K562 (cell line): ENCODE measurements around the gene ZFAND3. TPM values are rescaled to one million over a fixed set of nuclear protein-coding genes. Genes with fewer than 3 reads are reported as not detected.

Source experiments
- ATAC-seq: fragments of 200-7000 bp; cut with Tn5 transposase; 3 replicates; pipeline ENCODE4 v1.9.1; 2020; ENCODE audit warnings: moderate library complexity
- BruUV-seq: library from RNA; stranded (reverse); fragments of 400-500 nt; replicated peaks from 2 replicates; lab custom pipeline; 2021; lab: Mats Ljungman, UMichigan
- CTCF ChIA-PET: fragments of 300-600 bp; formaldehyde crosslinking; extraction: SDS; loops from one replicate; lab custom pipeline; 2021; ENCODE audit warnings: low intra/inter-chr PET ratio; lab: Yijun Ruan, JAX
- POLR2A ChIA-PET: fragments of 300-600, 350-650 bp; sonication (Branson Sonifier 250); formaldehyde crosslinking; extraction: SDS; loops from one replicate; lab custom pipeline; 2021; ENCODE audit warnings: antibody characterized with exemption, inconsistent platforms; lab: Yijun Ruan, JAX
- DNase-seq, 4 experiments: peaks; one replicate each; pipeline versions ENCODE4 v3.0.0 to v3.0.0-alpha.2; 2011 to 2018; ENCODE audit warnings: low spot score in 3 of 4, mixed read lengths in 3 of 4; ENCODE audit errors: extremely low read depth in 1 of 4
- FAIRE-seq: peaks from 2 replicates; lab custom pipeline; 2011; peaks lifted over from hg19 to GRCh38; lab: Jason Lieb, UNC
- H2AFZ ChIP-seq: 2 replicates; pipeline ENCODE4 v1.6.0; 2011; ENCODE audit warnings: low read depth, low read length, control low read depth, inconsistent platforms
- H3K27ac ChIP-seq: fragments of 200-600 bp; 3 replicates; pipeline ENCODE4 v1.8.0; 2011; ENCODE audit warnings: low read depth, mild to moderate bottlenecking, control low read depth, inconsistent platforms, low read length, moderate library complexity, mixed read lengths; ENCODE audit errors: extremely low read depth
- H3K27me3 ChIP-seq, 2 experiments: fragments of 300-600 bp in 1 of 2; 2 replicates in 1 of 2; 3 replicates in 1 of 2; pipeline versions ENCODE4 v1.6.0 to v1.8.0; 2011; ENCODE audit warnings: inconsistent platforms in 2 of 2, low read length in 2 of 2, mild to moderate bottlenecking in 1 of 2, mixed read lengths in 1 of 2, moderate library complexity in 1 of 2; ENCODE audit not compliant: control insufficient read depth in 2 of 2, insufficient read depth in 2 of 2
- H3K36me3 ChIP-seq: fragments of 300-600 bp; 3 replicates; pipeline ENCODE4 v1.8.0; 2011; ENCODE audit warnings: mild to moderate bottlenecking, low read length, inconsistent platforms; ENCODE audit not compliant: control insufficient read depth, insufficient read depth
- H3K4me1 ChIP-seq, 2 experiments: fragments of 200-600 bp in 1 of 2; replicated peaks in 1 of 2; 2 replicates in 1 of 2; 3 replicates in 1 of 2; pipeline versions ENCODE4 v1.5.1 to v1.8.0; 2011; ENCODE audit warnings: inconsistent platforms in 2 of 2, low read length in 2 of 2, mild to moderate bottlenecking in 1 of 2, mixed read lengths in 1 of 2, moderate library complexity in 1 of 2; ENCODE audit not compliant: control insufficient read depth in 2 of 2, insufficient read depth in 2 of 2
- H3K4me2 ChIP-seq: 2 replicates; pipeline ENCODE4 v1.6.1; 2011; ENCODE audit warnings: low read length, control low read depth, inconsistent platforms, mixed read lengths; ENCODE audit not compliant: insufficient read depth
- H3K4me3 ChIP-seq: fragments of 200-600 bp; sonication (generic), shearing (Covaris generic); 2 replicates; pipeline ENCODE4 v1.5.1; 2016; ENCODE audit warnings: control low read depth, inconsistent platforms
- H3K79me2 ChIP-seq: fragments of 200-600 bp; 3 replicates; pipeline ENCODE4 v1.8.0; 2011; ENCODE audit warnings: low read length, inconsistent platforms; ENCODE audit not compliant: control insufficient read depth, insufficient read depth
- H3K9ac ChIP-seq, 2 experiments: 2 replicates each; pipeline versions ENCODE4 v1.6.0 to v1.6.1; 2011; ENCODE audit warnings: low read depth in 2 of 2, low read length in 2 of 2, control low read depth in 1 of 2, inconsistent platforms in 1 of 2, mild to moderate bottlenecking in 1 of 2, mixed read lengths in 1 of 2; ENCODE audit not compliant: insufficient read depth in 1 of 2
- H3K9me1 ChIP-seq: one replicate; pipeline ENCODE4 v1.6.0; 2011; ENCODE audit warnings: inconsistent platforms, mild to moderate bottlenecking, low read length, moderate library complexity; ENCODE audit not compliant: control insufficient read depth, insufficient read depth
- H3K9me3 ChIP-seq: replicated peaks from 2 replicates; pipeline ENCODE4 v1.5.1; 2011; ENCODE audit warnings: low read depth, low read length, inconsistent platforms; ENCODE audit not compliant: control insufficient read depth, insufficient read depth
- H4K20me1 ChIP-seq: replicated peaks from 2 replicates; pipeline ENCODE4 v1.6.1; 2011; ENCODE audit warnings: low read length, inconsistent platforms, mixed read lengths; ENCODE audit not compliant: control insufficient read depth, insufficient read depth
- BCL6 ChIP-seq: fragments of 250-450 bp; sonication (Bioruptor Pico); IDR thresholded peaks from 2 replicates; pipeline ENCODE4 v1.4.0; 2020
- CEBPG ChIP-seq, 3 experiments: fragments of 200-800 bp in 1 of 3; sonication (Bioruptor generic) in 1 of 3; sonication (generic) in 1 of 3; formaldehyde crosslinking in 1 of 3; IDR thresholded peaks in 2 of 3; conservative IDR thresholded peaks in 1 of 3; 2 replicates each; pipeline versions ENCODE4 v1.6.1 to v1.8.0; 2016 to 2022; ENCODE audit warnings: missing compliant biosample characterization in 2 of 3, missing genetic modification characterization in 2 of 3, mild to moderate bottlenecking in 1 of 3, missing genetic modification reagents in 1 of 3
- CREBBP ChIP-seq: IDR thresholded peaks from one replicate; pipeline ENCODE4 v1.6.1; 2012; ENCODE audit warnings: low read depth, mild to moderate bottlenecking, control low read depth, inconsistent platforms, low read length
- FOXJ2 ChIP-seq: fragments of 200-800 bp; sonication (Bioruptor generic); IDR thresholded peaks from 2 replicates; pipeline ENCODE4 v1.6.1; 2016; ENCODE audit warnings: missing genetic modification characterization, missing compliant biosample characterization
- FOXM1 ChIP-seq, 2 experiments: fragments of 450-650 bp in 1 of 2; sonication (generic) in 1 of 2; formaldehyde crosslinking in 1 of 2; IDR thresholded peaks; 2 replicates each; pipeline versions ENCODE4 v1.6.1 to v1.9.0; 2017 to 2022; ENCODE audit warnings: low read depth in 2 of 2, mild to moderate bottlenecking in 2 of 2, missing genetic modification reagents in 1 of 2, moderate library complexity in 1 of 2
- HIVEP1 ChIP-seq: fragments of 250-450 bp; sonication (Bioruptor Pico); IDR thresholded peaks from 2 replicates; pipeline ENCODE4 v1.4.0; 2020; ENCODE audit warnings: mild to moderate bottlenecking
- IFI16 ChIP-seq: fragments of 250-450 bp; sonication (Bioruptor Pico); IDR thresholded peaks from 2 replicates; pipeline ENCODE4 v2.1.2; 2022; ENCODE audit warnings: mild to moderate bottlenecking, inconsistent platforms
- MAZ ChIP-seq, 2 experiments: fragments of 450-650 bp in 1 of 2; sonication (generic) in 1 of 2; formaldehyde crosslinking; IDR thresholded peaks in 1 of 2; conservative IDR thresholded peaks in 1 of 2; 2 replicates each; pipeline versions ENCODE4 v1.4.0 to v1.5.0; 2020; ENCODE audit warnings: mild to moderate bottlenecking in 1 of 2, missing genetic modification reagents in 1 of 2
- NR4A1 ChIP-seq, 2 experiments: fragments of 250-450 bp in 1 of 2; fragments of 450-650 bp in 1 of 2; sonication (Bioruptor Pico) in 1 of 2; IDR thresholded peaks; 2 replicates each; pipeline versions ENCODE4 v1.4.0 to v1.6.1; 2016 to 2020; ENCODE audit warnings: mild to moderate bottlenecking in 2 of 2, missing compliant biosample characterization in 1 of 2, missing genetic modification characterization in 1 of 2, moderate library complexity in 1 of 2
- POLR2H ChIP-seq: IDR thresholded peaks from 2 replicates; pipeline ENCODE4 v1.6.1; 2016; ENCODE audit warnings: missing genetic modification characterization, low read depth, mild to moderate bottlenecking, control low read depth, missing compliant biosample characterization, moderate library complexity
- SETDB1 ChIP-seq: IDR thresholded peaks from one replicate; pipeline ENCODE4 v1.6.1; 2012; ENCODE audit warnings: low read length, control low read depth, inconsistent platforms
- TCF15 ChIP-seq: fragments of 250-450 bp; sonication (Bioruptor Pico); IDR thresholded peaks from 2 replicates; pipeline ENCODE4 v1.8.0; 2022; ENCODE audit warnings: moderate library complexity, mild to moderate bottlenecking, inconsistent platforms
- ZKSCAN3 ChIP-seq: fragments of 250-450 bp; sonication (Bioruptor Pico); IDR thresholded peaks from 2 replicates; pipeline ENCODE4 v1.4.0; 2020
- ZNF124 ChIP-seq: sonication (generic); formaldehyde crosslinking; IDR thresholded peaks from 2 replicates; pipeline ENCODE4 v1.8.1; 2022; ENCODE audit warnings: missing genetic modification reagents
- ZNF408 ChIP-seq: fragments of 250-450 bp; sonication (Bioruptor Pico); IDR thresholded peaks from 2 replicates; pipeline ENCODE4 v1.4.0; 2020; ENCODE audit warnings: low read depth, mild to moderate bottlenecking, moderate library complexity
- ZNF518B ChIP-seq: fragments of 250-450 bp; sonication (Bioruptor Pico); IDR thresholded peaks from 2 replicates; pipeline ENCODE4 v1.5.0; 2021; ENCODE audit warnings: mild to moderate bottlenecking, moderate library complexity
- ZNF668 ChIP-seq: fragments of 250-450 bp; sonication (Bioruptor Pico); IDR thresholded peaks from 2 replicates; pipeline ENCODE4 v1.8.0; 2022; ENCODE audit warnings: mild to moderate bottlenecking, inconsistent platforms
- ZNF766 ChIP-seq: fragments of 200-800 bp; sonication (Bioruptor generic); conservative IDR thresholded peaks from 2 replicates; pipeline ENCODE4 v1.6.1; 2016; ENCODE audit warnings: missing genetic modification characterization, missing compliant biosample characterization
- WGBS: fragments of 100-300 bp; shearing (Covaris generic); methylation state at CpG from one replicate; pipeline ENCODE4 v1.1.6; 2016; ENCODE audit warnings: low coverage, mixed read lengths; ENCODE audit not compliant: insufficient coverage; ENCODE audit errors: missing lambda C conversion rate; 5-methylcytosine and 5-hydroxymethylcytosine counted together
- in situ Hi-C: fragments of 300-500 bp; cut with MboI; formaldehyde crosslinking; loops from 4 replicates; pipeline ENCODE4 v1.15.0; 2018; ENCODE audit warnings: inconsistent platforms, mixed read lengths
- intact Hi-C: fragments of 100-400 bp; cut with micrococcal nuclease; formaldehyde crosslinking; loops from 2 replicates; pipeline ENCODE4 v1.14.2; 2022
- polyA plus RNA-seq, 8 experiments: library from polyadenylated mRNA; depleted of rRNA in 4 of 8; stranded (reverse) in 5 of 8; unstranded in 3 of 8; fragments of >200 nt; fragmentation: Nextera tagmentation in 2 of 8; fragmentation: Illumina TruSeq in 1 of 8; extraction: Ambion mirVana in 2 of 8; extraction: Trizol in 1 of 8; gene quantifications; 2 replicates each; pipeline versions ENCODE4 v1.2.1 to v1.2.3, GENCODE V29; 2011 to 2014; ENCODE audit warnings: inconsistent platforms in 1 of 8, missing spikeins in 1 of 8
- total RNA-seq, 7 experiments: library from RNA; depleted of rRNA in 6 of 7; stranded (reverse); fragments of >200 nt in 6 of 7; fragmentation: Illumina TruSeq in 2 of 7; extraction: Trizol in 2 of 7; gene quantifications; 2 replicates each; pipeline versions ENCODE4 v1.2.1 to v1.2.3, GENCODE V29; 2011 to 2021; ENCODE audit warnings: low replicate concordance in 1 of 7

ZFAND3 gene
- total and polyA plus RNA-seq, 9 of the 15 experiments (the other 6 are each of a cell fraction or from before 2014, with no cell fraction given), result 0.81 to 26.6 (median 11.8) TPM

GRCh38 chr6:37838219-37838921, 18.8 kb downstream of the ZFAND3 start:
- 83% methylated on average over 3 of the region's 3 CpGs for WGBS
- no peak for FAIRE-seq
- peaks cover 69% of the 10 kb centered on the region for H3K79me2 ChIP-seq
- TF ChIP-seq CREBBP (no peak), TCF15 (CRISPR knock-in tag) (no peak), SETDB1 (no peak), BCL6 (CRISPR knock-in tag) (no peak), CEBPG (CRISPR knock-in tag; IDR thresholded peaks at IDR 0.05) (no peak), CEBPG (tag; conservative IDR thresholded peaks at IDR 0.05 in 1 of 2, IDR thresholded peaks at IDR 0.05 in 1 of 2) (peak; percentile 65 to 80), HIVEP1 (no peak), ZKSCAN3 (CRISPR knock-in tag) (no peak), ZNF124 (no peak), ZNF766 (CRISPR knock-in tag) (no peak), FOXM1 (IDR thresholded peaks at IDR 0.05; ENCODE audit: low read depth) (no peak), FOXM1 (CRISPR knock-in tag; IDR thresholded peaks at IDR 0.05; ENCODE audit: low read depth) (no peak), ZNF668 (CRISPR knock-in tag) (no peak), ZNF408 (no peak), ZNF518B (CRISPR knock-in tag) (no peak), MAZ (CRISPR knock-in tag; conservative IDR thresholded peaks at IDR 0.05 in 1 of 2, IDR thresholded peaks at IDR 0.05 in 1 of 2) (0 out of 4 replicates have a peak, but pooled peaks of 1 of the 2 experiments have one; percentile 17), FOXJ2 (peak; percentile 41; the same call in 1 of the 2 replicates), POLR2H (tag) (0 out of 2 replicates have a peak, but pooled peaks have one; percentile 36), IFI16 (no peak), NR4A1 (CRISPR knock-in tag; IDR thresholded peaks at IDR 0.05) (no peak), NR4A1 (tag; IDR thresholded peaks at IDR 0.05) (no peak)

More at GRCh38 chr6:37838219-37838921, 18.8 kb downstream of the ZFAND3 start:
- Histone ChIP-seq H3K36me3 (peaks cover 5% of the 10 kb centered on the region; the same call in 2 of the 3 replicates), H4K20me1 (no peaks in the 10 kb centered on the region), H3K27ac (no peak overlapping the region), H3K9me1 (no peaks in the 10 kb centered on the region), H3K27me3 (no peaks in the 10 kb centered on the region), H3K4me1 (peaks cover 0 to 11% of the 10 kb centered on the region in 2 experiments; a peak in 2 of 5 replicates), H3K4me3 (no peak overlapping the region), H3K9ac (no peak overlapping the region), H3K9me3 (no peaks in the 10 kb centered on the region; the same call in 1 of the 2 replicates), H2AFZ (no peak overlapping the region), H3K4me2 (no peak overlapping the region)
- BruUV-seq, result no TSS peak
- intact Hi-C loops, result no loop called here
- ChIA-PET CTCF (no interaction called here), POLR2A (interaction anchor here (0.7 to 1.5 kb wide), 3 partner anchors 10 to 18 kb away, joined by 3 to 4 read pairs (median 3); no protein-coding TSS in a partner anchor)
- DNase-seq, result no peak
- in situ Hi-C loops, result no loop called here
- ATAC-seq, result no peak
